ACHN (cell line): Measurements from ENCODE around the gene NDOR1.

ENCODE experiments used
- DNase-seq: peaks from one replicate; pipeline ENCODE4 v3.0.0-alpha.2; 2015
- in situ Hi-C: cut with HindIII; loops from 2 replicates; pipeline ENCODE4 v1.10.0; 2017; ENCODE audit warnings: low sequenced_read_pairs, low pct_ligation_motif_present, low pct_unique_long_range_greater_than_20kb

Gene NDOR1

GRCh38 chr9:137263506-137263905 lies 58.0 kb downstream of the NDOR1 start:
- in situ Hi-C loops, result no loop called here
- no peak for DNase-seq

- DNase-seq, result no peak
- in situ Hi-C loops, result no loop called here
Observed at GRCh38 chr9:137264067-137264466, 58.6 kb downstream of the NDOR1 start.

- in situ Hi-C loops, result no loop called here
- DNase-seq, result no peak
Observed at GRCh38 chr9:137265496-137266161, 60.1 kb downstream of the NDOR1 start.

GRCh38 chr9:137266162-137266527 lies 60.6 kb downstream of the NDOR1 start:
- in situ Hi-C loops, result no loop called here

More at GRCh38 chr9:137266162-137266527, 60.6 kb downstream of the NDOR1 start:
- no peak for DNase-seq
